WTC11 (cell line): Measurements from ENCODE around the gene FHL1. TPM values are rescaled to one million over a fixed set of nuclear protein-coding genes. Genes with fewer than 3 reads are reported as not detected.

Source experiments
- ATAC-seq: fragments of 200-7000 bp; cut with Tn5 transposase; 2 replicates; pipeline ENCODE4 v1.10.0; 2021; ENCODE audit warnings: mild to moderate bottlenecking, moderate library complexity
- CTCF ChIA-PET: fragments of 300-600 bp; sonication (Branson Sonifier 250); formaldehyde crosslinking; loops from one replicate; lab custom pipeline; 2021; ENCODE audit warnings: antibody characterized with exemption; lab: Charles Lee
- POLR2A ChIA-PET: fragments of 350-600 bp; sonication (Branson Sonifier 250); formaldehyde crosslinking; loops from one replicate; lab custom pipeline; 2021; ENCODE audit warnings: antibody characterized with exemption; lab: Charles Lee
- DNase-seq: peaks from one replicate; pipeline ENCODE4 v3.0.0; 2021; ENCODE audit warnings: low spot score
- H3K27ac Mint-ChIP-seq: 2 replicates; pipeline ENCODE4 v1.8.0; 2021; ENCODE audit warnings: mixed read lengths
- H3K27me3 Mint-ChIP-seq: 2 replicates; pipeline ENCODE4 v1.8.0; 2021; ENCODE audit warnings: low read depth, mild to moderate bottlenecking, moderate library complexity, mixed read lengths
- H3K36me3 Mint-ChIP-seq: 2 replicates; pipeline ENCODE4 v1.8.0; 2021; ENCODE audit warnings: mixed read lengths
- H3K4me1 Mint-ChIP-seq: 2 replicates; pipeline ENCODE4 v1.8.0; 2022; ENCODE audit warnings: mixed read lengths
- H3K4me3 Mint-ChIP-seq: 2 replicates; pipeline ENCODE4 v1.8.0; 2021; ENCODE audit warnings: mild to moderate bottlenecking, moderate library complexity, mixed read lengths
- H3K9me3 Mint-ChIP-seq: 2 replicates; pipeline ENCODE4 v1.8.0; 2021; ENCODE audit warnings: mixed read lengths
- ARID4B ChIP-seq: sonication (generic); formaldehyde crosslinking; IDR thresholded peaks from 2 replicates; pipeline ENCODE4 v1.8.0; 2023; ENCODE audit warnings: missing genetic modification reagents, mild to moderate bottlenecking, borderline replicate concordance
- ATF2 ChIP-seq: sonication (generic); formaldehyde crosslinking; IDR thresholded peaks from 2 replicates; pipeline ENCODE4 v1.8.1; 2022; ENCODE audit warnings: low read depth, missing genetic modification reagents, borderline replicate concordance
- CBFB ChIP-seq: sonication (generic); formaldehyde crosslinking; IDR thresholded peaks from 2 replicates; pipeline ENCODE4 v1.8.1; 2022; ENCODE audit warnings: mild to moderate bottlenecking, low read depth, missing genetic modification reagents
- E2F1 ChIP-seq: sonication (generic); formaldehyde crosslinking; IDR thresholded peaks from 2 replicates; pipeline ENCODE4 v1.8.0; 2022; ENCODE audit warnings: mild to moderate bottlenecking, missing genetic modification reagents
- ESRRA ChIP-seq: sonication (generic); formaldehyde crosslinking; IDR thresholded peaks from 2 replicates; pipeline ENCODE4 v1.8.1; 2022; ENCODE audit warnings: mild to moderate bottlenecking, missing genetic modification reagents, borderline replicate concordance
- FOXK1 ChIP-seq: sonication (generic); formaldehyde crosslinking; IDR thresholded peaks from 2 replicates; pipeline ENCODE4 v1.8.0; 2022; ENCODE audit warnings: mild to moderate bottlenecking, moderate library complexity, missing genetic modification reagents
- GTF2I ChIP-seq: fragments of 250-450 bp; sonication (Bioruptor Pico); conservative IDR thresholded peaks from 2 replicates; pipeline ENCODE4 v1.4.0; 2021; ENCODE audit warnings: mild to moderate bottlenecking
- JAZF1 ChIP-seq: fragments of 250-450 bp; sonication (Bioruptor Pico); IDR thresholded peaks from 2 replicates; pipeline ENCODE4 v1.9.0; 2021; ENCODE audit warnings: moderate library complexity, mild to moderate bottlenecking, inconsistent platforms
- JUN ChIP-seq: sonication (generic); formaldehyde crosslinking; IDR thresholded peaks from 2 replicates; pipeline ENCODE4 v1.8.0; 2023; ENCODE audit warnings: mild to moderate bottlenecking, missing genetic modification reagents
- MAX ChIP-seq: sonication (generic); formaldehyde crosslinking; IDR thresholded peaks from 2 replicates; pipeline ENCODE4 v1.8.0; 2022; ENCODE audit warnings: mild to moderate bottlenecking, missing genetic modification reagents
- MYBL2 ChIP-seq: sonication (generic); formaldehyde crosslinking; IDR thresholded peaks from 2 replicates; pipeline ENCODE4 v1.8.1; 2023; ENCODE audit warnings: mild to moderate bottlenecking, moderate library complexity, missing genetic modification reagents
- NFATC4 ChIP-seq: fragments of 250-450 bp; sonication (Bioruptor Pico); IDR thresholded peaks from 2 replicates; pipeline ENCODE4 v1.9.0; 2021; ENCODE audit warnings: mild to moderate bottlenecking
- NFYB ChIP-seq: sonication (generic); formaldehyde crosslinking; conservative IDR thresholded peaks from 2 replicates; pipeline ENCODE4 v1.8.0; 2022; ENCODE audit warnings: low read depth, missing genetic modification reagents
- OVOL2 ChIP-seq: fragments of 250-450 bp; sonication (Bioruptor Pico); IDR thresholded peaks from 2 replicates; pipeline ENCODE4 v1.9.0; 2021; ENCODE audit warnings: mild to moderate bottlenecking, borderline replicate concordance
- RORB ChIP-seq: fragments of 250-450 bp; sonication (Bioruptor Pico); IDR thresholded peaks from 2 replicates; pipeline ENCODE4 v1.9.0; 2021; ENCODE audit warnings: mild to moderate bottlenecking
- SMAD4 ChIP-seq: sonication (generic); formaldehyde crosslinking; IDR thresholded peaks from 2 replicates; pipeline ENCODE4 v1.8.0; 2022; ENCODE audit warnings: mild to moderate bottlenecking, missing genetic modification reagents
- STAT6 ChIP-seq: sonication (generic); formaldehyde crosslinking; conservative IDR thresholded peaks from 2 replicates; pipeline ENCODE4 v1.8.1; 2023; ENCODE audit warnings: mild to moderate bottlenecking, low read depth, missing genetic modification reagents, moderate library complexity
- ZBTB21 ChIP-seq: sonication (generic); formaldehyde crosslinking; IDR thresholded peaks from 2 replicates; pipeline ENCODE4 v1.8.1; 2023; ENCODE audit warnings: mild to moderate bottlenecking, missing genetic modification reagents, borderline replicate concordance
- ZNF263 ChIP-seq: sonication (generic); formaldehyde crosslinking; IDR thresholded peaks from 2 replicates; pipeline ENCODE4 v1.8.1; 2022; ENCODE audit warnings: low read depth, mild to moderate bottlenecking, moderate library complexity, missing genetic modification reagents
- total RNA-seq: library from RNA; stranded (reverse); gene quantifications from 3 replicates; pipeline ENCODE4 v1.2.3, GENCODE V29; 2021
- TF ChIP-seq, protein P1 (sequence below): fragments of 200-600 bp; IDR thresholded peaks from 2 replicates; pipeline ENCODE4 v1.8.0; 2022; ENCODE audit warnings: antibody characterized with exemption
- TF ChIP-seq, protein P2 (sequence below): sonication (generic); formaldehyde crosslinking; IDR thresholded peaks from 2 replicates; pipeline ENCODE4 v1.8.1; 2022; ENCODE audit warnings: mild to moderate bottlenecking, moderate library complexity, missing genetic modification reagents

FHL1 gene
- total RNA-seq, 1 experiment from 2014 or later: 43.5 TPM

GRCh38 chrX:136227074-136227473, 79.7 kb downstream of the FHL1 start:
- no peak for TF ChIP-seq STAT6 (CRISPR knock-in tag)
- TF ChIP-seq MAX (CRISPR knock-in tag): no peak
- no peak for TF ChIP-seq ARID4B
- no peak for TF ChIP-seq MYBL2 (CRISPR knock-in tag)
- TF ChIP-seq NFATC4 (CRISPR knock-in tag): no peak
- no peak for TF ChIP-seq OVOL2 (CRISPR knock-in tag)
- TF ChIP-seq JUN (CRISPR knock-in tag): no peak
- TF ChIP-seq ATF2 (CRISPR knock-in tag): no peak
- no peak for TF ChIP-seq FOXK1
- no peak for TF ChIP-seq SMAD4 (CRISPR knock-in tag)
- no peak for TF ChIP-seq ZBTB21
- no peak overlapping the region for H3K27ac Mint-ChIP-seq
- no peaks in the 10 kb centered on the region for H3K9me3 Mint-ChIP-seq
- ChIA-PET POLR2A (no interaction called here), CTCF (no interaction called here)
- H3K27me3 Mint-ChIP-seq: no peaks in the 10 kb centered on the region
- no peak for ATAC-seq
- DNase-seq: no peak
- no peak overlapping the region for H3K4me3 Mint-ChIP-seq
- peaks cover 33% of the 10 kb centered on the region for H3K36me3 Mint-ChIP-seq
- H3K4me1 Mint-ChIP-seq: no peaks in the 10 kb centered on the region

- CTCF ChIA-PET: no interaction called here
These were observed 80.9 kb downstream of the FHL1 start for GRCh38 chrX:136227948-136228838.

More at GRCh38 chrX:136227948-136228838, 80.9 kb downstream of the FHL1 start:
- ATAC-seq (no peak), DNase-seq (no peak)
- H3K27me3 Mint-ChIP-seq: no peaks in the 10 kb centered on the region
- no peaks in the 10 kb centered on the region for H3K9me3 Mint-ChIP-seq
- TF ChIP-seq RORB (CRISPR knock-in tag) (no peak), E2F1 (CRISPR knock-in tag) (no peak), JAZF1 (CRISPR knock-in tag) (no peak), CBFB (CRISPR knock-in tag) (no peak), ESRRA (no peak), NFYB (CRISPR knock-in tag) (no peak), GTF2I (CRISPR knock-in tag) (no peak), ZNF263 (no peak)
- TF ChIP-seq, protein P1, sequence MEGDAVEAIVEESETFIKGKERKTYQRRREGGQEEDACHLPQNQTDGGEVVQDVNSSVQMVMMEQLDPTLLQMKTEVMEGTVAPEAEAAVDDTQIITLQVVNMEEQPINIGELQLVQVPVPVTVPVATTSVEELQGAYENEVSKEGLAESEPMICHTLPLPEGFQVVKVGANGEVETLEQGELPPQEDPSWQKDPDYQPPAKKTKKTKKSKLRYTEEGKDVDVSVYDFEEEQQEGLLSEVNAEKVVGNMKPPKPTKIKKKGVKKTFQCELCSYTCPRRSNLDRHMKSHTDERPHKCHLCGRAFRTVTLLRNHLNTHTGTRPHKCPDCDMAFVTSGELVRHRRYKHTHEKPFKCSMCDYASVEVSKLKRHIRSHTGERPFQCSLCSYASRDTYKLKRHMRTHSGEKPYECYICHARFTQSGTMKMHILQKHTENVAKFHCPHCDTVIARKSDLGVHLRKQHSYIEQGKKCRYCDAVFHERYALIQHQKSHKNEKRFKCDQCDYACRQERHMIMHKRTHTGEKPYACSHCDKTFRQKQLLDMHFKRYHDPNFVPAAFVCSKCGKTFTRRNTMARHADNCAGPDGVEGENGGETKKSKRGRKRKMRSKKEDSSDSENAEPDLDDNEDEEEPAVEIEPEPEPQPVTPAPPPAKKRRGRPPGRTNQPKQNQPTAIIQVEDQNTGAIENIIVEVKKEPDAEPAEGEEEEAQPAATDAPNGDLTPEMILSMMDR: no peak
- TF ChIP-seq, protein P2, sequence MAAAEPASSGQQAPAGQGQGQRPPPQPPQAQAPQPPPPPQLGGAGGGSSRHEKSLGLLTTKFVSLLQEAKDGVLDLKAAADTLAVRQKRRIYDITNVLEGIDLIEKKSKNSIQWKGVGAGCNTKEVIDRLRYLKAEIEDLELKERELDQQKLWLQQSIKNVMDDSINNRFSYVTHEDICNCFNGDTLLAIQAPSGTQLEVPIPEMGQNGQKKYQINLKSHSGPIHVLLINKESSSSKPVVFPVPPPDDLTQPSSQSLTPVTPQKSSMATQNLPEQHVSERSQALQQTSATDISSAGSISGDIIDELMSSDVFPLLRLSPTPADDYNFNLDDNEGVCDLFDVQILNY (CRISPR knock-in tag): no peak
- H3K36me3 Mint-ChIP-seq: peaks cover 30% of the 10 kb centered on the region
- H3K4me3 Mint-ChIP-seq: no peak overlapping the region
- POLR2A ChIA-PET: no interaction called here
- H3K4me1 Mint-ChIP-seq: no peaks in the 10 kb centered on the region
- H3K27ac Mint-ChIP-seq: no peak overlapping the region
